Transverse colon (tissue), 4 donors: ENCODE data around the gene ST6GALNAC6. TPM values are rescaled to one million over a fixed set of nuclear protein-coding genes. Genes with fewer than 3 reads are reported as not detected.

Experiments used
- DNase-seq: peaks from one replicate; pipeline ENCODE4 v3.0.0-alpha.2; 2019
- H3K27ac ChIP-seq, 4 donors: fragments of 200-600 bp; sonication (generic); 2 replicates each; pipeline ENCODE4 v1.5.1; 2016 to 2018; ENCODE audit warnings: inconsistent platforms in 4 of 4
- H3K27me3 ChIP-seq: fragments of 200-600 bp; sonication (generic); 2 replicates; pipeline ENCODE4 v1.5.1; 2017; ENCODE audit warnings: inconsistent platforms
- H3K36me3 ChIP-seq, 4 donors: fragments of 200-600 bp; sonication (generic); 2 replicates each; pipeline ENCODE4 v1.5.1; 2017 to 2019; ENCODE audit warnings: inconsistent platforms in 4 of 4
- H3K4me1 ChIP-seq, 4 donors: fragments of 200-600 bp; sonication (generic); 2 replicates each; pipeline ENCODE4 v1.5.1; 2017 to 2020; ENCODE audit warnings: inconsistent platforms in 4 of 4
- H3K4me3 ChIP-seq, 4 donors: fragments of 200-600 bp; sonication (generic); 1 replicate in 1 of 4; 2 replicates in 3 of 4; pipeline versions ENCODE4 v1.5.1 to v1.6.1; 2017 to 2019; ENCODE audit warnings: inconsistent platforms in 4 of 4
- H3K9me3 ChIP-seq, 2 donors: fragments of 200-600 bp; sonication (generic); 2 replicates each; pipeline ENCODE4 v1.5.1; 2017 to 2019; ENCODE audit warnings: inconsistent platforms in 2 of 2
- CTCF ChIP-seq, 5 experiments: fragments of 200-600 bp in 3 of 5; fragments of 450-650 bp in 2 of 5; sonication (generic) in 3 of 5; IDR thresholded peaks; 1 replicate in 2 of 5; 2 replicates in 3 of 5; pipeline ENCODE4 v1.5.1; 2016 to 2017; ENCODE audit warnings: antibody characterized with exemption in 5 of 5, inconsistent platforms in 3 of 5, mild to moderate bottlenecking in 2 of 5, moderate library complexity in 1 of 5
- EP300 ChIP-seq: sonication (generic); formaldehyde crosslinking; IDR thresholded peaks from one replicate; pipeline ENCODE4 v1.6.1; 2017; ENCODE audit warnings: antibody characterized with exemption, low read depth
- POLR2A ChIP-seq: fragments of 450-650 bp; IDR thresholded peaks from one replicate; pipeline ENCODE4 v1.6.1; 2016; ENCODE audit warnings: antibody characterized with exemption, mild to moderate bottlenecking, moderate library complexity
- POLR2AphosphoS5 ChIP-seq, 3 donors: sonication (generic); formaldehyde crosslinking; IDR thresholded peaks; one replicate each; pipeline ENCODE4 v1.6.1; 2016; ENCODE audit warnings: antibody characterized with exemption in 3 of 3
- WGBS, 2 donors: methylation state at CpG; one replicate each; pipeline ENCODE4 v1.1.5; 2018; ENCODE audit warnings: low coverage in 1 of 2; 5-methylcytosine and 5-hydroxymethylcytosine counted together
- in situ Hi-C, 4 donors: fragments of 200-750 bp; cut with MboI; loops; one replicate each; pipeline versions ENCODE4 v1.15.0 to v1.15.1; 2017; ENCODE audit warnings: low sequenced_read_pairs in 3 of 4, low pct_ligation_motif_present in 1 of 4, low pct_unique_long_range_greater_than_20kb in 1 of 4
- intact Hi-C: fragments of 100-400 bp; cut with DNase I; formaldehyde crosslinking; loops from one replicate; pipeline ENCODE4 v1.15.1; 2023; ENCODE audit warnings: low total_unique reads
- total RNA-seq, 4 donors: library from RNA; depleted of rRNA; stranded (reverse); fragments of >200 nt; gene quantifications; one replicate each; pipeline ENCODE4 v1.1.0, GENCODE V29; 2016

Gene ST6GALNAC6
- total RNA-seq, 4 donors from 2014 or later: 41.0 to 80.4 (median 75.7) TPM

GRCh38 chr9:127874301-127875221, 24.8 kb downstream of the ST6GALNAC6 start:
- Histone ChIP-seq H3K36me3 (no peaks in the 10 kb centered on the region), H3K27me3 (no peaks in the 10 kb centered on the region), H3K4me1 (peaks cover 37 to 44% (median 40%) of the 10 kb centered on the region in 4 donors), H3K4me3 (no peak overlapping the region), H3K27ac (peak overlapping the region in 2 of 4 donors; percentile 15 to 90), H3K9me3 (no peaks in the 10 kb centered on the region)
- no peak for TF ChIP-seq POLR2A
- TF ChIP-seq POLR2AphosphoS5 (IDR thresholded peaks at IDR 0.05): no peak
- WGBS, 2 donors: 82 to 83% methylated on average over 5 to 19 of the region's 19 CpGs
- in situ Hi-C loops: no loop called here
- no peak for DNase-seq
- intact Hi-C loops: loop anchor here (5.0 kb wide), 1 partner anchor 282 kb away; no protein-coding TSS in a partner anchor

GRCh38 chr9:127873886-127874285, 25.5 kb downstream of the ST6GALNAC6 start:
- intact Hi-C loops: loop anchor here (5.0 kb wide), 1 partner anchor 282 kb away; no protein-coding TSS in a partner anchor
- 40% methylated on average over 8 of the region's 10 CpGs; no CpG with 5 or more reads in 1 of the 2 donors for WGBS, 2 donors
- no peaks in the 10 kb centered on the region for H3K36me3 ChIP-seq
- no peak overlapping the region for H3K4me3 ChIP-seq
- peak overlapping the region in 2 of 4 donors; percentile 15 to 90 for H3K27ac ChIP-seq
- H3K4me1 ChIP-seq: peaks cover 37 to 44% (median 40%) of the 10 kb centered on the region in 4 donors
- in situ Hi-C loops: no loop called here
- DNase-seq: peak; percentile 58
- no peaks in the 10 kb centered on the region for H3K9me3 ChIP-seq
- H3K27me3 ChIP-seq: no peaks in the 10 kb centered on the region
- TF ChIP-seq POLR2A (no peak), CTCF (IDR thresholded peaks at IDR 0.05) (no peak), EP300 (no peak)

GRCh38 chr9:127873223-127873691, 26.1 kb downstream of the ST6GALNAC6 start:
- no peak for TF ChIP-seq EP300
- no peak for TF ChIP-seq POLR2A
- TF ChIP-seq CTCF (IDR thresholded peaks at IDR 0.05): no peak
- no peak for TF ChIP-seq POLR2AphosphoS5 (IDR thresholded peaks at IDR 0.05)
- in situ Hi-C loops: no loop called here
- no peak for DNase-seq
- H3K4me1 ChIP-seq: peaks cover 35 to 44% (median 40%) of the 10 kb centered on the region in 4 donors
- intact Hi-C loops: loop anchor here (5.0 kb wide), 1 partner anchor 281 kb away; no protein-coding TSS in a partner anchor
- peak overlapping the region in 1 of 4 donors; percentile 90 for H3K27ac ChIP-seq
- H3K4me3 ChIP-seq: no peak overlapping the region
- no peaks in the 10 kb centered on the region for H3K36me3 ChIP-seq
- WGBS, 2 donors: 77 to 80% methylated on average over 1 to 19 of the region's 19 CpGs
- no peaks in the 10 kb centered on the region for H3K9me3 ChIP-seq
- no peaks in the 10 kb centered on the region for H3K27me3 ChIP-seq

GRCh38 chr9:127872369-127873222, 26.8 kb downstream of the ST6GALNAC6 start:
- no peak for DNase-seq
- H3K9me3 ChIP-seq: no peaks in the 10 kb centered on the region
- H3K4me3 ChIP-seq: no peak overlapping the region
- H3K27ac ChIP-seq: no peak overlapping the region
- in situ Hi-C loops: no loop called here
- H3K36me3 ChIP-seq: no peaks in the 10 kb centered on the region
- TF ChIP-seq CTCF (IDR thresholded peaks at IDR 0.05): no peak
- no peak for TF ChIP-seq POLR2A
- no peak for TF ChIP-seq EP300
- no peak for TF ChIP-seq POLR2AphosphoS5 (IDR thresholded peaks at IDR 0.05)
- 93% methylated on average over 19 of the region's 20 CpGs; no CpG with 5 or more reads in 1 of the 2 donors for WGBS, 2 donors
- no peaks in the 10 kb centered on the region for H3K27me3 ChIP-seq
- intact Hi-C loops: loop anchor here (5.0 kb wide), 1 partner anchor 280 kb away; no protein-coding TSS in a partner anchor
- H3K4me1 ChIP-seq: peaks cover 29 to 39% (median 35%) of the 10 kb centered on the region in 4 donors
